HG03135 (cell line): Measurements from ENCODE around the gene DOK5.

Experiments
- ATAC-seq: cut with Tn5 transposase; IDR thresholded peaks from one replicate; pipeline ENCODE4 v1.9.1; 2021; ENCODE audit warnings: mild to moderate bottlenecking, moderate library complexity; ENCODE audit not compliant: unreplicated experiment

DOK5 gene

DNA sequence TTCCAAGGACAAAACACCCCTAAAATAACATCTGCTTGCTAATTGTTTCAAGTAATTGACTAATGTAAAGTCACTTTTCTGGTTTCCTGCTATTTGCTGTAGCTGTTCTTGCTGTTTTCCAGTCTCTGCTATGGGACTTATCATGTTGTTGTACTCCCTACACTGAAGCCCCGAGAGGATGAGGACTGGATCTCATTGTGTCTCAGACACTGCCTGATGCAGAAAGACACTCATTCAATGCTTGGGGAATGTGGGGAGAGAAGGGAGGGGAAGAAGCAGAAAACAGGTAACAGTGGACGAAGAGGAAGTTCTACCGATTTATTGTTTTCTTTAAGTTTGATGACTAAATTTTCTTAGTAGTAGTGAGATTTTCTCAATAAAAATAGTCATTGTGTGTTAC is 79.8 kb downstream of the DOK5 start:
- no peak for ATAC-seq

DNA sequence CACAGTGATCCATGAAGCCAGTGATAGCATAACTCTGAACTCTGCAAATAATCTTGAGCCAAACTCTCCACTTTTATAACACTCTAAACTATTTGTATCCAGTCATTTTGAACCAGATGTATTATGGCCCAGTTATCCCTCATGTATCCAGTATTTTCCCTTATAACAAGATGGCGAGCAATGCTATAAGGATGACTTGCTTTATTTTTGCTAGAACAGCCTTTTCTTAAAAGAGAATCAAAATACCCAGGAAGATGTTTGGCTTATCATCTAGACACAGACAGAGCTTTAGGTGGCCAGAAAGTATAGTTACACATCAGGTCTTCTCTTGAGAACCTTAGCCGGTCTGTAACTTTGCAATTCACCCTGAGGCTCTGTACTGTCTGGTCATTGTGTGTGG is 81.0 kb downstream of the DOK5 start:
- no peak for ATAC-seq

DNA sequence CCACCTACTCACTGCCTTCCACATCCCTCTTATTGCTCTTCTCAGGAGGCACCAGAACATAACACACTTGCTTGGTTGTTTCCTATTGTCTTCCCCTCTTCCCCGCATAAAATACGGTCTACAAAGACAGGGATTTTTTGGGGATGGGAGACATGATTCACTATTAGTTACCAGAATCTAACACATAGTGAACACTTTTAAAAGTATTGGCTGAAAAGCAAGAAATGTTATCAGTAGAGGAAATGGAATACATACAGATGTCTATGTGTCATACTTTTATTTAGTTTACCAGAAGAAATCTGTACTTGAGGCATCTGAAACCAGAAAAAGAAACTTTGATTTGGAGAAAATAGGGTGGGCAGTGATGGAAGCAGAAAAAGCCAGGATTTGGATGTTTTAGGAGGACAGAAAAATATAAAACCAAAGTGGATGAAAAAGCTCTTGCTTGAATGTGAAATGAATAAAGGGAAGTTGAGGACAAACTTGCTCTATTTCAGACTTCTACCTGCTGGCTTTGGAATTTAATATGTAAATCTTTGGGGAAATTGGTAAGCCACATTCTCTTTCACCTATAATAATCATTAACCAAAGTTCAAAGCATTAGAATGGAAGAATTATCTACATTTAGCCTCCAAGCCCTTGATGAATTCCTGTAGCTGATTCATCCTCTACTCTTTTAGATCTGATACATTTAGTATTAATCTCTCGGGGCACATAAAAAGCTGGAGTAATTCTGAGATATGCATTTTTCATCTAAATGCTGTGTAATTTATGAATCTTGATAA is 82.6 kb downstream of the DOK5 start:
- ATAC-seq: no peak

GRCh38 chr20:54559890-54560289 is 84.5 kb downstream of the DOK5 start:
- no peak for ATAC-seq

DNA sequence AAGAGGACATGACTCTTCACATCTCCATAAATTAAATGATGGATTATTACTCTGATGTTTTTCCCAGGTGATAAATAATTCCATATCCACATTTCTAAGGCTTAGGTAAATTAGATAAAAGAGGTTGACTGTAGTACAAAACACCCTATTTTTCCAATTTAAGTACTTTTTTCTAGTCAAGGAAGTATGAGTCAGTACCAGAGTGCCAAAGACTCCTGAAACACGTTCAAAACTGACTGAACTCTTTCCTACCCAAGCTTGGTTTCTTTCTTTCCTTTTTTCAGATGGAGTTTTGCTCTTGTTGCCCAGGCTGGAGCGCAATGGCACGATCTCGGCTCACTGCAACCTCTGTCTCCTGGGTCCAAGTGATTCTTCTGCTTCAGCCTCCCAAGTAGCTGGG is 85.0 kb downstream of the DOK5 start:
- no peak for ATAC-seq

GRCh38 chr20:54565255-54565654 is 89.9 kb downstream of the DOK5 start:
- no peak for ATAC-seq

DNA sequence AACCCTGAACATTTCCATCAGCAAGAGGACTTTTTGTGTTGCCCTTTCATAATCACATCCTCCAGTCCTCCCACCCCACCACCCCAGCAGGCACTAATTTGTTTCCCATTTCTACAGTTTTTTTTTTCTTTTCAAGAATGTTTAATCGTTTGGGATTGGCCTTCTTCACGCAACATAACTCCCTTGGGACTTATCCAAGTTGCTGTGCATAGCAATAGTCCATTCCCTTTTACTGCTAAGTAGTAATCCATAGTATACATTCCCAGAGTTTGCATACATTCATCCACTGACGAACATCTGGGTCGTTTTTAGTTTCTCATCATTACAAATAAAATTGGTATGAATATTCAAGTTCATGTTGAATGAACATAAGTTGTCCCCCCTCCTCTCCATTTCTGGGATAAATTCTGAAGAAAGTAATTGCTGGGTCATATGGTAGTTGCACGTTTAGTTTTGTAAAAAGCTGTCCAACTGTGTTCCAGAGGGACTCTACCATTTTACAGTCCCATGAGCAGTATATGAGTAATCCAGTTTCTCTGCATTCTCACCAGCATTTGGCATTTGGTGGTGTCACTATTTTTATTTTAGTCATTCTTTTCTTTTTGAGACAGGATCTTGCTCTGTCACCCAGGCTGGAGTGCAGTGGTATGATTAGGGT is 90.8 kb downstream of the DOK5 start:
- no peak for ATAC-seq

- no peak for ATAC-seq
Observed at GRCh38 chr20:54570561-54570960, 95.2 kb downstream of the DOK5 start.

GRCh38 chr20:54572665-54573435 is 97.5 kb downstream of the DOK5 start:
- ATAC-seq: no peak

- no peak for ATAC-seq
Observed at GRCh38 chr20:54573838-54574237, 98.4 kb downstream of the DOK5 start.

DNA sequence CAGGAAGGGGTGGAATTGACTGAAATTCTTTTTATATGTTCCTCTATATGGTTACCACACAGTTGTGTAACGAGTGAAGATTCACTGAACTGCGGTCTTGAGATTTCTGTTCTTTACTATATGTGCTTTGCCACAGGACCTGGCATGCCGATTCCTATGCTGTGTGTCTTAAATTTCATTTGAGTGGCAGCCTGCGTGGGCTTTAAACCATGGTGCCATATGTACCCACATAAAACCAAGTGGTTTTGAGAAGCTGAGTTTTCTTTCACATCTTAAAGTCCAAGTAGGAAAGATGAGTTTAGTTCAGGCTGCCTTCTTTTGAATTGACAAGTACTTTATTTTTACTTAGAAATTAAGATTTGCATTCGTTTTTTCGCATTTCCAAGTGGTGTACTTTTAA is 101.1 kb downstream of the DOK5 start:
- no peak for ATAC-seq

DNA sequence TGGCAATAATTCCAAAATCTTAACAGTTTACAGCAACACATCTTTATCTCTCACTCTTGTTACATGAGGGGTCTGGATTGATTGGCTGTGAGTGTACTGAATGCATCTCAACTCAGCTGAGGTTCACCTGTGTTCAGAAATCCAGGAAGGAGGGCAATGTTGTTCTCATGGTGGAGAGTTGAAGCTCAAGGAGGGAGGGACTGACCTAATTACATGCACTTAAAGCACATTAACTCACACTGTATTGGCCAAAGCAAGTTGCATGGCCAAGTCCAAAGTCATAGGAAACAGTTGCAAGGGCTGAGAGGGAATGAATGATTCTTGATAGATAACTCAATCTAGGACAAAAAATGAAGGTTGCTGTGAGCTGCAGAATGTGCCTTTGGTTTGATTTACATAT is 102.2 kb downstream of the DOK5 start:
- ATAC-seq: no peak

DNA sequence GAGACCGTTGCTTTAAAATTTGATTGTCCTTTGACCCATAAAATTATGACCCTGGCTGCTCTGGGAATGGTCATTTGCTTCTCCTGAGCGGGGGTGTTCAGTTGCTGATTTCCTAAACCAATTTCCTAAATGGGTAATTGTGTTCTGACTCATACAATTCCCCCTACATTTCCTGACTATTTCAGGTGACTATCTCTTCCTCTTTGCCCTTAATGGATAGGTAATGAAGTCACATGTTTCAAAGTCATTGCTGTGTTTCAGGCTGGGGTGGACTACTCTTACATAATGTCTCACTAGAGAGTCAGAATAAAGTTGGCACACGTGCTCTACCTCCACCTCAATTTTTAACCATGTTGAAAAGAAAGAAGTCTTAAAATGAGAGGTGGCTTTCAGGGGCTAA is 109.8 kb downstream of the DOK5 start:
- ATAC-seq: no peak

GRCh38 chr20:54587408-54587807 is 112.0 kb downstream of the DOK5 start:
- no peak for ATAC-seq

- no peak for ATAC-seq
Observed at GRCh38 chr20:54589402-54590030, 114.1 kb downstream of the DOK5 start.

DNA sequence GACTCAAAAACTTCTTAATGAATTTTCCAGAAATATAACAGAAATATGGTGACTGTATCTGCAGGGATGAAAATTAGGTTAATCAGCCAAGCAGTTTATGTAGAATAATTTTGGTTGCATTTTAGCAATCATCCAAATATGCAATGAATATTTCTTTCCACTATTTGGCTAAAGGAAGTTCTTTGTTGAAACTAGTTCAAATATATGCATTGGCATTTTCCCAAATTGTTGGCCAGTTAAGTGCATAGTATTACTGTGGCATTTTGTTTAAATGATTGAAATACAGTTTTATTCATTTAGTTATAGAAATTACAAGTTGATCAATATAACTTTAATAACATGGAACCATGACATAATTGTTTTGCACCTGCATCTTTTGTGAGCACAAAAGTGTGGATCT is 115.5 kb downstream of the DOK5 start:
- no peak for ATAC-seq

GRCh38 chr20:54596651-54597050 is 121.3 kb downstream of the DOK5 start:
- no peak for ATAC-seq

DNA sequence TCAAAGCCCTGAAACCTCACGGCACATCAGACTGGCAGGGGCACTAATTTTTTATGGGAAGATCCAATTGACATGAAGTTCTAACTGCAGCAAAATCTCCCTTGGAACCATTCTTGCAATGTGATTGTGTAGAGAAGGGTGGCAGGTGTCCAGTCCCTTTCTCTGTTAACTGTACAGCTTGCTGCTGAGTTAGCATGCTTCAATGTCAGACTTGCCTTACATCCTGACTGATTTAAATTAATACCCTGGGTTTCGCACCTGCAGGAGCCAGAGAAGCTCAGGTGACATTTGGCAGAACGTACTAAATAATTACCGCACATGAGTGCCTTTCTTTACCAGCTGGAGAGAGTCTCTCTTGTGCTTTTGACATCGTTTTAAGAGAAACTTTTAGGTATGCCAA is 123.0 kb downstream of the DOK5 start:
- ATAC-seq: no peak

- no peak for ATAC-seq
Observed at GRCh38 chr20:54600634-54601033, 125.2 kb downstream of the DOK5 start.

DNA sequence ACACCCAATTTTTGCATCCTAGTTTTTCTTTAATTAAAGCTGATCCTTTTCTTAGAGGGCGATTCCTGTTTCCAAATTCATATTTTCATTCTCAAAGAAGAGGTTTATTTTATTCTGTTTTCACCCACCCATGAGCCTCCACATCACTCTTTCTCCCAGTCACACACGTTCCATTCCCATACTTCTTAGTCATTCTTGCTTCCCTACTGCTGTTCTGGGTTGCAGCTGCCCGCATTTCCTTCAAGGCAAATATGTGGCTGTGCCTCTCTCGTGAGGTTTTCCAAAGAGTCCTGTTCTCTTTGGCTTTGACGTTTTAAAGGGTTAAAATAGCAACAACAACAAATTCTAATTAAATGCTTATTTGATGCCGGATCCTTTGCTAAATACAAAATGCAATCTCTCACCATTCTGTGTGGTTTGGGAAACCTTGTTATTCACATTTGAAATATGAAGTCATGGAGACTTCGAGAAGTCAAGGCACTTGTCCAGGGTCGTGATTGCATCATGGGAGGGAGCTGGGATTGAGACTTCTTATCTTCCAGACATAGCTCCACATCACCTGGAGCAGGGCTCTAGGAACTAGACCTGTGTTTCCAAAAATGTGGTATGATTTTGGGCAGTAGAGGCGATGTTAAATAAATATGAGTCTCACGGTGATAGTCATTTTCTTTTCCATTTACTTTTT is 126.6 kb downstream of the DOK5 start:
- ATAC-seq: no peak

DNA sequence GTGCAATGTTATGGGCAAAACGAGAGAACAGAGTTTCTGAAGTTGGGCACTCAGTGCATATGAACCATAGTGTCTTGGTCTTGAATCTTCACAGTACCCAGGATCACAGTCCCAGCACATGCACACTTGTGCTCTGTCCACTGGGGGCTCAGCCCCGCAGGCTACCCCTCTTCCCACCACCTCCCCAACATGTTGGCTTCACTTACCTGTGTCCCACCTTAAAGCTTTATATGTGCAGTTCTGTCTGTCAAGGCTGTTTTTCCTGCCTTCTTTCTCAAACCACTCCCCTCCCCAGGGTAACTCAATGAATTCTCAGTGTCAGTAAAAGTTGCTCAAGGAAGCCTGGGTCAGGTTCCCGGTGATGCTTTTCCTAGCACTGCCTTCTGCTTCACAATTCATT is 129.9 kb downstream of the DOK5 start:
- ATAC-seq: no peak
